ENCODE measurements around the gene PLBD2. TPM values are rescaled to one million over a fixed set of nuclear protein-coding genes. Genes with fewer than 3 reads are reported as not detected.
A peak's percentile ranks its signal among the peaks of the same experiment; 100 is the strongest.

The PLBD2 gene
- total and polyA plus RNA-seq, 2 donors from 2014 or later, result 12.1 to 37.9 TPM

DNA sequence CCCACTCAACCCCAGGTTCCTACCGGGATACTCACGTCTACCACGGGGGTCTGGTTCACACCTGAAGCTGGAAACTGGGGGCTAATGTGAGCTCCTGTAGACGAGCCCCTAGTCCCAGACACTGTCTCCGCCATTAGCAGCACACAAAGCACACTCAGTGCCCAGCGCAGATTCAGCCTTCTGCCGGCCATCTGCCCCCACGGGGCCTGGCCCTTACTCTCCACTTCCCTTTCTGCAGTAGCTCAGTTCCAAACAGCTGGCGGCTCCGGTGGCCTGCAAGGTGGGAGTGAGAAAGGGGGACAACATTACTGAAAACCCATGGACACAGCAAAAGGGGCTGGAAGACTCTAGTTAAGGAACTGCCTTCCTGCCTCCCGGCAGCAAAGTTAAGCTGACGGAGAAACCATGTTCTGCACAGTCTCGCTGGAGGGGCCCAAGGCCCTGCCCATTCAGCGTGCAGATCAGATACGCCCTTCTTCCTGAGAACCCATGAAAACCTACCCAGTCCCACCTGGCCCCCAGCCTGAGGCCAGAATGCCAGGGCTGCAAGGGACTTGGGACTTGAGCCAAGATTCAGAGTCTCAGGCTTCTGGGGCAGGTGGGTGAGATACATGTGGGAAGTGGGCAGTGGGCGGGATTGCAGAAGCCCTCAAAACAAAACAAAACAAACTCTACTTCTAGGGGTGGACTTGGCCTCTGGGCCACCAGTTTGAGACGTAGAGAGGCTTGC is 25.5 kb upstream of the PLBD2 start:
- intact Hi-C loops (cut with DNase I), result no loop called here
- Histone ChIP-seq H3K27me3 (ENCODE audit: control insufficient read depth, insufficient read depth, low read length) (no peaks in the 10 kb centered on the region), H3K27ac (ENCODE audit: low read depth in 2 of 2, low read length in 2 of 2) (no peak overlapping the region), H3K4me1 (ENCODE audit: control insufficient read depth in 2 of 3, insufficient read depth in 2 of 3, low read depth in 1 of 3, low read length in 3 of 3) (peaks cover 0 to 7% (median 7%) of the 10 kb centered on the region in 3 donors), H3K4me3 (ENCODE audit: low read length in 3 of 3) (peak overlapping the region in 2 of 3 donors; percentile 37 to 98), H3K9ac (ENCODE audit: low read length in 3 of 3) (no peak overlapping the region), H3K36me3 (ENCODE audit: control insufficient read depth in 2 of 3, insufficient read depth in 3 of 3, low read length in 3 of 3) (peaks cover 0 to 15% (median 0%) of the 10 kb centered on the region in 3 donors), H3K9me3 (ENCODE audit: control insufficient read depth in 2 of 3, insufficient read depth in 1 of 3, low read length in 3 of 3) (no peaks in the 10 kb centered on the region)
- FAIRE-seq (no peak), DNase-seq (peak in 4 of 5 donors; percentile 16 to 53 (median 46))
- no peak for TF ChIP-seq CTCF (IDR thresholded peaks at IDR 0.05; ENCODE audit: borderline replicate concordance, extremely low read depth, insufficient read depth)

GRCh38 chr12:113333418-113333750 is 25.0 kb upstream of the PLBD2 start:
- Histone ChIP-seq H3K27ac (ENCODE audit: low read depth in 2 of 2, low read length in 2 of 2) (no peak overlapping the region), H3K9me3 (ENCODE audit: control insufficient read depth in 2 of 3, insufficient read depth in 1 of 3, low read length in 3 of 3) (no peaks in the 10 kb centered on the region), H3K36me3 (ENCODE audit: control insufficient read depth in 2 of 3, insufficient read depth in 3 of 3, low read length in 3 of 3) (peaks cover 0 to 15% (median 0%) of the 10 kb centered on the region in 3 donors), H3K4me1 (ENCODE audit: control insufficient read depth in 2 of 3, insufficient read depth in 2 of 3, low read depth in 1 of 3, low read length in 3 of 3) (peaks cover 0 to 7% (median 7%) of the 10 kb centered on the region in 3 donors), H3K27me3 (ENCODE audit: control insufficient read depth, insufficient read depth, low read length) (no peaks in the 10 kb centered on the region), H3K9ac (ENCODE audit: low read length in 3 of 3) (no peak overlapping the region), H3K4me3 (ENCODE audit: low read length in 3 of 3) (peak overlapping the region in 2 of 3 donors; percentile 37 to 98)
- TF ChIP-seq CTCF (IDR thresholded peaks at IDR 0.05; ENCODE audit: borderline replicate concordance, extremely low read depth, insufficient read depth), result no peak
- FAIRE-seq, result no peak
- peak in 1 of 5 donors; percentile 29 for DNase-seq
- intact Hi-C loops (cut with DNase I), result no loop called here

DNA sequence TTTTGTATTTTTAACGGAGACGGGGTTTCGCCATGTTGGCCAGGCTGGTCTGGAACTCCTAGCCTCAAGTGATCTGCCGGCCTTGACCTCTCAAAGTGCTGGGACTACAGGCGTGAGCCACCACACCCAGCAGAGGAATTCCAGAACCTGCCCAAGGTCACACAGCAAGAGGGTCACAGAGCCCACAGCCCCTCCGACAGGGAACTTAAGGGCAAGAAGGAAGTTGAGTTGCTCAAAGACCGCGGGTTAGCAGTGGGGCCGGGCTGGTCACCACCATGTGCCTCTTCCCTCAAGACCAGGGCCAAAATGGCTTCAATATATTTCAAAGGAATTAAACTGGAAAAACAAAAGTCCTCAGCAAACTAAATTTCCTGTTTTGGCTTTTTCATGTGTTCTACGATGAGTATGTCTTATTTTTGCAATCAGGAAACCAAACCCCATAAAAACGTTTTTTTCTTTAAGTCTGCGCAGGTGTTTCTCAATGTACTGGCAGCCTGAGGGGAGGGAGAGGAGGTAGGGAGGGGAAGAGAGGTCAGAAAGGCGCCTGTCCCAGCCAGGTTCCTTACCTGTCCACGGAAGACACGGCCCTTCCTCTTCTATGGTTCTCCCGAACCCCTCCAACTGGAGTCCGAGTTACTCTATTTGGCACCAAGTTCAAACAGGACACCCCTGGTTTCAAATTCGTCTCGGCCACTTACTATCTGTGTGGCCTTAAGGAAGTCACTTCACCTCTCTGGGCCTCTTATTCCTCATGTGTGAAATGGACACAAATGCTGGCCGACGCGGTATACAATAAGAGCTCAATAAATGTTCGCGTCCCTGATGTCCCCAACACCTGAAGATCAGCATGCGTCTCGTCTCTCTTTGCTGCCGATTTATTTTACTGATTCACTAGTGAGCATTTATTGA is 24.3 kb upstream of the PLBD2 start:
- Histone ChIP-seq H3K27me3 (ENCODE audit: control insufficient read depth, insufficient read depth, low read length) (no peaks in the 10 kb centered on the region), H3K9ac (ENCODE audit: low read length in 3 of 3) (peak overlapping the region; percentile 10 to 87 (median 80)), H3K9me3 (ENCODE audit: control insufficient read depth in 2 of 3, insufficient read depth in 1 of 3, low read length in 3 of 3) (no peaks in the 10 kb centered on the region), H3K4me3 (ENCODE audit: low read length in 3 of 3) (peak overlapping the region; percentile 61 to 98 (median 95)), H3K4me1 (ENCODE audit: control insufficient read depth in 2 of 3, insufficient read depth in 2 of 3, low read depth in 1 of 3, low read length in 3 of 3) (peaks cover 0 to 7% (median 7%) of the 10 kb centered on the region in 3 donors), H3K27ac (ENCODE audit: low read depth in 2 of 2, low read length in 2 of 2) (peak overlapping the region; percentile 32 to 63), H3K36me3 (ENCODE audit: control insufficient read depth in 2 of 3, insufficient read depth in 3 of 3, low read length in 3 of 3) (peaks cover 0 to 15% (median 0%) of the 10 kb centered on the region in 3 donors)
- TF ChIP-seq CTCF (IDR thresholded peaks at IDR 0.05; ENCODE audit: borderline replicate concordance, extremely low read depth, insufficient read depth), result no peak
- peak in 4 of 5 donors; percentile 10 to 79 (median 36) for DNase-seq
- intact Hi-C loops (cut with DNase I), result no loop called here
- FAIRE-seq, result no peak
